GM21786 (cell line): ENCODE results near the gene SH3GLB1.

Source experiments
- ATAC-seq: cut with Tn5 transposase; IDR thresholded peaks from one replicate; pipeline ENCODE4 v1.9.1; 2021; ENCODE audit not compliant: unreplicated experiment

SH3GLB1 gene

DNA sequence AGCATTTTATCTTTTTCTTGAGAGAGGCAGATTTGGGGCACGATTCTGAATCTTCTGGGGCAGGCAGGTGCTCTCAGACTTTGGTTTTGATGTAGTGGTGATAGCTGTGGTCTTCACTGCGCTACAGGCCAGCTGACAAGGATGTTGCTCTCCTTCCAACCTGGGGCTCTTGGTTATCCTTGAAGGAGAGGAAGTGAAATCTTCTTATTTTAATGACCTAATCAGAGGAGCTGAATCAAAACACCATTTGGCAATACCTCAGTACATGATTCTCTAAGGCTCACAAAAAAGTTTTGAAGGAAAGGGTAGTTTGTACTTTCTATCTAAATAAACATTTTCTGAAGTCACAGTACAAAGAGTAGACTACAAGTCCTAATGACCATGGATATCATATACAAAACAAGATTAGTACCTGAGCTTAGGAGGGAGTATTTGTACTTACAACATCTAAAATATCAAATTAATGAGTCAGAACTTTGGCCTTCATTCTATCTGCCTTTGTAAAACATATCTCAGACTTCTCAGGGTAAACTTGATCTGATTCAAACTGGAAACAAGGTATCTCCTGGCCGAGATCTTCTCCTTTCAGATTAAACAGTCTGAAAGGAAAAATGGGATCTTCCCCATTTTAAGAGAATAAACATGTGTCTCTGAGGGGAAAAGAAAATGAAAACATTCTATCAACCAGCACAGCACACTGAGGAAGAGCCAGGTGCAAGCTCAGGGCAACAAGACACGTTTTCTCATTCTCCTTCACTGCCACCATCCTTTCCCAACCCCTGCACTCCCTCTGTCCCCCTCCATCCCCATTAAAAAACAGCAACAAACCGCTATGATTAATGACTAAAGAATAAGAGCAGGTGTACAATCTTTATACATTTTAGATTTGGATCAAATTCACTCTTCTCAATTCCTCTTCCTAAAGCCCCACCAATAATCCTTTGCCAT, 69.2 kb downstream of the SH3GLB1 start:
- peak; percentile 17 for ATAC-seq

DNA sequence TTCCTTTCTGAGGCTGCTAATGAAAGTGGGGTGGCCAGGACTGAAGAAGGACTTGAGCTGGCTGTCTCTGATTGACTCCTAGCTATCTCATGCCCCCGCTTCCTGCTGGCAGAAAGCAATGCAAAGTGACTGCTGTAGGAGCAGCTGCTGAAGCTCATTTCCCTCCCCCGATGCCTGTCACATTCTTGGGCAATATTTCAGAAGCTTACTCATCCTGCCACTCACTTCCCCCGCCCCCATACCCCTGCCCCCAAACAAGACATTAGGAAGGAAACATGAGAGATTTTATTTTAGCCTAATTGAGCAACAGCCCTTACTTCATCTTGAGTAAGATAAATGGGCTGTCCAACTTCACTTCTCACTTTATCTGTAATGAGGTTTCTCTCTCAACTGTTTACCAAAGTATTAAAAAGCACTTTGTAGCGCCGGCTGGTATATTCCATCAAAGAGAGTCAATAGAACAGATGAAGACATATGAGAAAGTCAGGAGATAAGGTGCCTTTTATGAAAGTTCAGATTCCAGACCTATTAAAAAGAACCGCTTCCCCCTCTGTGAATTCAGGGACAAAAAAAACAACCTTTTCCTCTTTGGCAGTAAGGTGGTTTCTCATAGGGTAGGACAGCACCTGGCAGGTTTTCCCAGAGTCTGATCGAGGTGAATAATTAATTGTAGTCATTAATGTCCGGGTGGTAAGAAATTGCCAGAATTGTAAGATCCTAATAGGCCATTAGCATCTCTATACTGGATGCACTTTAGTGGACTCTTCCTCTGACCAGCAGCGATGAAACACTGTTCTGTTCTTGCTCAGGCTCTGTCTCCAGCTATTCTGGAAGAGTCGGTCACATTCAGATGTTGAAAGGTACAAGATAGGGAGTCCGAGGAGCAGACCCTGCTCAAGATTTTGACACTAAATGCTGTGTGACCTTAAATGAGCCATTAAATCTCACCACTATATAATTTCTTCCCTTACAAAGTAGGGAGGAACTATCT, 70.2 kb downstream of the SH3GLB1 start:
- peak; percentile 97 for ATAC-seq

DNA sequence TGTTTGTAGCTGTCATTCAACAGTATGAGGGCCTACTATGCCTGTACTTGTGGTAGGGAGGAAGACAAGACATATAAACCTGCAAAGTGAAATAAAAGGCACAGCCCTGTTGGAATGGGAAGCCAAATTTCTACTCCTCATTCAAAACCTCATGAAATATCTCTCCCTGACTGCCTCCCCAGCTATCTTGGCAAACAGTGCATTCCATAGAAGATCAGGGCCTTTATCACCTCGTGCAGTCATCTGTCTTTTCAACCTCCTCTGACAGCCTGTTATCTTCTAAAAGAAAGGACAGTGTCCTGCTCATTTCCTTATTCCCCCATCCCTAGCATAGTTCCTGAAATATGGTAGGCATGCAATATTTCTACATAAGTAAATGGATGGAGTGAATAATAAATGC, 71.0 kb downstream of the SH3GLB1 start:
- no peak for ATAC-seq

DNA sequence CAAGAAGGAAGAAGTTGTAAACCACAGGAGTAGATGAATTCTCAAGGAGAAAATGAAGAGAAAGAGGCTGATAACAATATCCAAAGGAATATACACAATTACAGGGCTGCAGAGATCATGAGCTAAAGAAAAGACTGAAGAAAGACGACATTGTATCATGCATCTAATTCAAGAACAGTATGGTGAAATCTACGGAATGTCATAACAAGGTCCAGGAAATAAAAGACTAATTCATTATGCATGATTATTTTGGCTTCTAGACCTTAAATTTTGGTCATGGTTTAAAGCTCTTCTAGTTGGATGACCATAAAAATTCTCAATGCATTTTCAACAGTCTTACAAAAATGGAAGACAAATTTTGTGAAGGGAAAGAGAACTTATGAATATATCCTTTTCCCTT, 71.7 kb downstream of the SH3GLB1 start:
- no peak for ATAC-seq

DNA sequence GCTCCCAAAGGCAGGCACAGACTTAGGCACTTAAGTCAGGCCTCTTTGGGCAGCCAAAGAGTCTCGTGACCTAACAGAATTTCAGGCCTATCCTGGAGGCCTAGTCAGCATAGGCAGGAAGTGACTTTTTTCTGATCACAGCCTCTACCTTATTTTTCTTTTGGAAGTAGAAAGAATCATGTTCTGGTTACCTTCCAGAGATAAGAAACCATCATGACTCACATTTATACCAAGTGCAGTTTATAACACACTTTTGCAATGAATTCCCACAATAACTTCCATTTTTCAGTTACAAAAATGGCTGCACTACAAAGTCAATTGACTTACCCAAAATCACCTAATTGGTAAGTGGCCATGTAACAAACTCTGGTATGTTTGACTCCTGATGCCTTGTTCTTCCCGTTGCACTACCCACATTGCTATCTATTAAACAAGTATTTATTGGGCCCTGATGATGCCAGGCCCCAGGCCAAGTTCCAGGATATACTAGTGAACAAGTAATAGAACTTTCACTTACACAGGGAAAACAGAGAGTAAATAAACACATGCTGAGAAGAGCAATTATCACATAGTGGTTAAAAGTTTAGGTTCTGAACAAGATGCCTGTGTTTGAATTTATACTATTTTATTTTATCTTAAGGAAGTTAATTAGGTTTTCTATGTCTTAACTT, 74.3 kb downstream of the SH3GLB1 start:
- ATAC-seq = no peak

DNA sequence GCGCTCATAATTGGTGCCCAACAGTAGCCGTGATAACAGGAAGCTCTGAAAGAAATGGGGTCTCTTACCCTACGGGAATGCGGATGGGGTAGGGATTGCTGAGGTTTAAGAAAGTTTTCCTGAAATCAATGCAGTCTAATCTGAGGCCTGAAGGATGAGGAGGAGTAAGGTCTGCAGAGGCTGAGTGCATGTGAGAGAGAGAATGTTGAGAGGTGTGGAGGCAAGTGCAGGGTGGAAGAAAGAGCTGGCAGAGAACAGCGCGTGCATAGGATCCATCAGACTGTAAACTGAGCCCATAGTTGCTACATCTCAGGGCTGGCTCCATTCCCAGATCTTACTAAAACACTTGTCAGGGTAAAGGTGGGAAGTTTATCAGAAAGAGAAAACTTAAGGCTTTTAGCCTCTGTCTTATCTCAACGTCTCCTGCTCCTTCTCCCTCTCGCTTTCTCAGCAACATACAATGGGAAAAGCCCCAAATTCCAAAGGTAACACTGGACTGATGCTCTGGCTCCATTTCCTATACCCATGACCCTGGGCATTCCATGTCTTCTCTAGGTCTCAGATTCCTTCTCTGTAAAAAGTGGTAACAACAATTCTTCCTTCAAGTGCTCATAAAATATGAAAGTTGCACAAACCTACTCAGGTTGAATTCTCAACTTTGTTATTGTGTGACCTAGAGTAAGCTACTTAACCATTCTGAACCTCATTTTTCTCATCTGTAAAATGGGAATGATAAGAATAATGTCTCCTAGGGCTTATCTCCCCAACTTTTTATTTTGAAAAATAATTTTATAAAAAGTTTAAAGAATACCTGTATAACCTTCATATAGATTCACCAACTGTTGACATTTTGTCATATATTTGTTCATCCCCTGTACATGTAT, 75.2 kb downstream of the SH3GLB1 start:
- ATAC-seq = no peak

DNA sequence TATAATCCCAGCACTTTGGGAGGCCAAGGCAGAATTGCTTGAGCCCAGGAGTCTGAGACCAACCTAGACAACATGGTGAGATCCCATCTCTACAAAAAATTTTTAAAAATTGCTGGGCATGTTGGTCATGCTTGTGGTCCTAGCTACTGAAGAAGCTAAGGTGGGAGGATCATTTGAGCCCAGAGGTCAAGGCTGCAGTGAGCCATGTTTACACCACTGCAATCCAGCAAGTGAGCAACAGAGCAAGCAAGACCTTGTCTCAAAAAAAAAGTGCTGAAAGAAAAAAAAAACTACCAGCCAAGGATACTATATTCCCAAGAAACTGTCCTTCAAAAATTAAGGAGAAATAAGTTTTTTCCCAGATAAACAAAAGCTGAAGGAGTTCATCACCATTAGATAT, 78.1 kb downstream of the SH3GLB1 start:
- ATAC-seq = no peak

DNA sequence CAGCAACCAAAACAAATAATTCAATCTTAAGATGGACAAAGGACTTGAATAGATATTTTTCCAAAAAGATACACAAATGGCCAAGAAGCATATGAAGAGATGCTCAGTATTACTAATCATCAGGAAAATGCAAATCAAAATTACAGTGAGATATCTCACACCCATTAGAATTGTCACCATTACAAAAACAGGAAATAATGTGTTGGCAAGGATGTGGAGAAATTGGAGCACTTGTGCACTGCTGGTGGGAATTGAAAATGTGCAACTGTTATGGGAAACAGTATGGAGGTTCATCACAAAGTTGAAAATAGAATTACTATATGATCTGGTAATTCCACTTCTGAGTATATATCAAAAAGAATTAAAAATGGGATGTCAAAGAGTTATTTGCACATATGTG, 83.2 kb downstream of the SH3GLB1 start:
- no peak for ATAC-seq

DNA sequence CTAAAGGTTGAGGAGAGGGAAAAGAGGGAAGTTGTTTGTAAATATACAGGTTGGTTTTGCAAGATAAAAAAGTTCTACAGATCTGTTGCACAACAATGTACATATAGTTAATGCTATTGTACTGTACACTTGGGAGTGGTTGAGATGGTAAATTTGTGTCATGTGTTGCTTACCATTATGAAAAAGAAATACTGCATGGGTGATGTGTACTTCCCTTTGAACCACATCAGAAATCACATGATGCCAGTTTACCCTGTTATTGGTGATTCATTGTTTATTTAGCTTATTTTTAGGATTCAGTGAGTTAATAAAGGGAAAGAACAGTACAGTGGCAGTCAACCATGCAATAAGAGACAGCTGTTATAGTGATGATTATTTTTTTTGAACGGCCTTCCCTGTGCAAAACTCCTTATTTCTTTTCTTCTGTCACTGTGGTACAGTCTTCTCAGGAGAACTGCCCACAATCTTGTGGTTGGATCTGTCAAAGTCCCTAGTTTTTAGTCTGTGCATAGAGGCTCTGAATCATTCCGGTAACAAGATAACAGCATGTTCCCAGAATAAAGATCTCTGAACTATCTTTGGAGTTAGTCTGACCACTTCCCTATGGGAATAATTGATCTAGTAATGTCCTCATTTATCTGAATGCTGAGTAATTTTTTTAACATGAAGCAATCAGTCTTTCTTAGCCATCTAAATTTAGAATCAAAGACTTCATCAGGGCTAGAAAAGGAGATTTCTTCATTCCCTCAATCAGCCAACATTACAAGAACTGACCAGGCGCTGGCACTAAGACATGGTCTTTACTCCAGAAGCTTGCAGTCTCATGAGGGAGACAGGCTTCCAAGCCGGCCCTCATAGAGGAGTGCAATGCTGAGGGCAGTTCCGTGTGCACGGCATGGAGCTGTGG, 84.2 kb downstream of the SH3GLB1 start:
- no peak for ATAC-seq

DNA sequence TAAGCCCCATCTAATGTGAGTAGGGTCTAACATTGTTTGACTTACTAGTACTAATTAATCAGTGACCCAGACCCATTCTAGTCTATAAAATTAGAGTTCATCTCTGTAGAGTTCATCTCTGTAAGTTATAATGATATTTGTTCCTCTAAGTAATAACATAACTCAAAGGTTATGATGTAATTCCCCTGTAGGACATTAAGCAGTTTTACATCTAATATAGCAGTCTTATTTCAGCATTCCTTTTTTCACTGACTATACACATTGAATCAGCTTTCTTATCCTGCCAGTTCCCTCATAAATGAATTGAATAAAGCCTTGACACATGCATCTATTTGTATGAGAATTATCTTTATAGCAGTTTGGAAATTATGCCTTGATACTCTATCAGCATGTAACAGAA, 90.9 kb downstream of the SH3GLB1 start:
- ATAC-seq = no peak
